HCT116 (cell line): ENCODE data around the gene PACS2.

Source experiments
- EGR1 ChIP-seq: IDR thresholded peaks from 2 replicates; pipeline ENCODE4 v1.6.1; 2012; ENCODE audit warnings: low read depth
- EZH2 ChIP-seq: fragments of 200-600 bp; sonication (generic); IDR thresholded peaks from 2 replicates; pipeline ENCODE4 v1.6.1; 2017; ENCODE audit warnings: antibody characterized with exemption, mixed run types
- EZH2phosphoT487 ChIP-seq: fragments of 200-600 bp; IDR thresholded peaks from 2 replicates; pipeline ENCODE4 v1.6.1; 2018; ENCODE audit warnings: antibody characterized with exemption, borderline replicate concordance
- JUND ChIP-seq: IDR thresholded peaks from 2 replicates; pipeline ENCODE4 v1.6.1; 2012
- POLR2A ChIP-seq: IDR thresholded peaks from 2 replicates; pipeline ENCODE4 v1.7.0; 2011; ENCODE audit warnings: borderline replicate concordance; ENCODE audit not compliant: insufficient read depth, insufficient read length; ENCODE audit errors: extremely low read depth
- POLR2AphosphoS5 ChIP-seq: IDR thresholded peaks from 2 replicates; pipeline ENCODE4 v1.6.1; 2011; ENCODE audit warnings: mild to moderate bottlenecking, low read depth, low read length, moderate library complexity
- SP1 ChIP-seq: IDR thresholded peaks from 2 replicates; pipeline ENCODE4 v1.6.1; 2012; ENCODE audit warnings: low read depth
- SRF ChIP-seq: IDR thresholded peaks from 2 replicates; pipeline ENCODE4 v1.6.1; 2012; ENCODE audit warnings: low read depth
- TF ChIP-seq, protein P1 (sequence below): IDR thresholded peaks from 2 replicates; pipeline ENCODE4 v1.6.1; 2012
- TF ChIP-seq, protein P2 (sequence below), 3 experiments: fragments of 200-600 bp in 1 of 3; sonication (generic) in 1 of 3; IDR thresholded peaks in 2 of 3; conservative IDR thresholded peaks in 1 of 3; 2 replicates each; pipeline ENCODE4 v1.5.1; 2012 to 2017; ENCODE audit warnings: low read depth in 2 of 3, low read length in 2 of 3, antibody characterized with exemption in 1 of 3, borderline replicate concordance in 1 of 3, control low read depth in 1 of 3, mild to moderate bottlenecking in 1 of 3, mixed read lengths in 1 of 3, mixed run types in 1 of 3, moderate library complexity in 1 of 3; ENCODE audit not compliant: insufficient read depth in 1 of 3
- TF ChIP-seq, protein P3 (sequence below): IDR thresholded peaks from 2 replicates; pipeline ENCODE4 v1.6.1; 2012; ENCODE audit warnings: low read depth

DNA sequence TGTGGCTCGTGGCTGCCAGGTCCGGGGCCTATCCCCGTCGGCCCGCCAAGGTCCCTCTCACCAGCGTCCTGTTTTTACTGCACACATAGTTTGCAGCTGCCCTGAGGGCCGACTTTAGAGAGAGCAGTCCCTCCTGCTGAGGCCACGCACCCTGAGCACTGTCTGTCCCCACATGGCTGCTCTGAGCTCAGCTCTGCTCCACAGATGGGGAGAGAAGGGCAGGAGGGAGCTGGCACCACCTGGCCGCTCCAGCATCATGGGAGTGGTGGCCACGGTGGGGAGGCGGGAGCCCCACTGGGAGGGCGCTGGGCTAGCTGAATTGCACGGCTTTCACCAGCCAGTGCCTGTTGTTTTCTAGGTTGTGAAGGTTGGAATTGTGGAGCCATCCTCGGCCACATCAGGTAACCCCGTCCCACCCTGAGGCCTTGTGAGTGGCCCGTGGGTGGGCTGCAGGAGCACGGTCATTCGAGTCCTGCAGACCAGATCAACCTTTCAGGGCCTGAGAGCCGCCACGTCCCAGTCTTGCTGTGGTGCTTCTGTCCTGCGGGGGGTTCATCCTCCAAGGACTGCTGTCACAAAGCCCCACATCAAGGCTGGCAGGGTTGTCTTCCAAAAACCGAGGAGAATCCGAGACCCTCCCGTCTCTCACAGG lies 76.4 kb downstream of the PACS2 start:
- TF ChIP-seq, protein P1, sequence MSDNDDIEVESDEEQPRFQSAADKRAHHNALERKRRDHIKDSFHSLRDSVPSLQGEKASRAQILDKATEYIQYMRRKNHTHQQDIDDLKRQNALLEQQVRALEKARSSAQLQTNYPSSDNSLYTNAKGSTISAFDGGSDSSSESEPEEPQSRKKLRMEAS, result no peak
- TF ChIP-seq, protein P2, sequence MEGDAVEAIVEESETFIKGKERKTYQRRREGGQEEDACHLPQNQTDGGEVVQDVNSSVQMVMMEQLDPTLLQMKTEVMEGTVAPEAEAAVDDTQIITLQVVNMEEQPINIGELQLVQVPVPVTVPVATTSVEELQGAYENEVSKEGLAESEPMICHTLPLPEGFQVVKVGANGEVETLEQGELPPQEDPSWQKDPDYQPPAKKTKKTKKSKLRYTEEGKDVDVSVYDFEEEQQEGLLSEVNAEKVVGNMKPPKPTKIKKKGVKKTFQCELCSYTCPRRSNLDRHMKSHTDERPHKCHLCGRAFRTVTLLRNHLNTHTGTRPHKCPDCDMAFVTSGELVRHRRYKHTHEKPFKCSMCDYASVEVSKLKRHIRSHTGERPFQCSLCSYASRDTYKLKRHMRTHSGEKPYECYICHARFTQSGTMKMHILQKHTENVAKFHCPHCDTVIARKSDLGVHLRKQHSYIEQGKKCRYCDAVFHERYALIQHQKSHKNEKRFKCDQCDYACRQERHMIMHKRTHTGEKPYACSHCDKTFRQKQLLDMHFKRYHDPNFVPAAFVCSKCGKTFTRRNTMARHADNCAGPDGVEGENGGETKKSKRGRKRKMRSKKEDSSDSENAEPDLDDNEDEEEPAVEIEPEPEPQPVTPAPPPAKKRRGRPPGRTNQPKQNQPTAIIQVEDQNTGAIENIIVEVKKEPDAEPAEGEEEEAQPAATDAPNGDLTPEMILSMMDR (IDR thresholded peaks at IDR 0.05 in 2 of 3, conservative IDR thresholded peaks at IDR 0.05 in 1 of 3; ENCODE audit: borderline replicate concordance in 1 of 3, insufficient read depth in 1 of 3, low read depth in 2 of 3, low read length in 2 of 3), result no peak
- no peak for TF ChIP-seq JUND
- no peak for TF ChIP-seq POLR2A
- TF ChIP-seq SP1, result no peak
- TF ChIP-seq EZH2, result no peak
- TF ChIP-seq POLR2AphosphoS5, result no peak
- TF ChIP-seq, protein P3, sequence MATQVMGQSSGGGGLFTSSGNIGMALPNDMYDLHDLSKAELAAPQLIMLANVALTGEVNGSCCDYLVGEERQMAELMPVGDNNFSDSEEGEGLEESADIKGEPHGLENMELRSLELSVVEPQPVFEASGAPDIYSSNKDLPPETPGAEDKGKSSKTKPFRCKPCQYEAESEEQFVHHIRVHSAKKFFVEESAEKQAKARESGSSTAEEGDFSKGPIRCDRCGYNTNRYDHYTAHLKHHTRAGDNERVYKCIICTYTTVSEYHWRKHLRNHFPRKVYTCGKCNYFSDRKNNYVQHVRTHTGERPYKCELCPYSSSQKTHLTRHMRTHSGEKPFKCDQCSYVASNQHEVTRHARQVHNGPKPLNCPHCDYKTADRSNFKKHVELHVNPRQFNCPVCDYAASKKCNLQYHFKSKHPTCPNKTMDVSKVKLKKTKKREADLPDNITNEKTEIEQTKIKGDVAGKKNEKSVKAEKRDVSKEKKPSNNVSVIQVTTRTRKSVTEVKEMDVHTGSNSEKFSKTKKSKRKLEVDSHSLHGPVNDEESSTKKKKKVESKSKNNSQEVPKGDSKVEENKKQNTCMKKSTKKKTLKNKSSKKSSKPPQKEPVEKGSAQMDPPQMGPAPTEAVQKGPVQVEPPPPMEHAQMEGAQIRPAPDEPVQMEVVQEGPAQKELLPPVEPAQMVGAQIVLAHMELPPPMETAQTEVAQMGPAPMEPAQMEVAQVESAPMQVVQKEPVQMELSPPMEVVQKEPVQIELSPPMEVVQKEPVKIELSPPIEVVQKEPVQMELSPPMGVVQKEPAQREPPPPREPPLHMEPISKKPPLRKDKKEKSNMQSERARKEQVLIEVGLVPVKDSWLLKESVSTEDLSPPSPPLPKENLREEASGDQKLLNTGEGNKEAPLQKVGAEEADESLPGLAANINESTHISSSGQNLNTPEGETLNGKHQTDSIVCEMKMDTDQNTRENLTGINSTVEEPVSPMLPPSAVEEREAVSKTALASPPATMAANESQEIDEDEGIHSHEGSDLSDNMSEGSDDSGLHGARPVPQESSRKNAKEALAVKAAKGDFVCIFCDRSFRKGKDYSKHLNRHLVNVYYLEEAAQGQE, result no peak
- TF ChIP-seq EGR1, result no peak
- no peak for TF ChIP-seq EZH2phosphoT487
- no peak for TF ChIP-seq SRF
